ENCODE results near the gene WNT5A.

WNT5A gene

GRCh38 chr3:55423782-55424181 lies 63.3 kb downstream of the WNT5A start:
- H3K4me3 ChIP-seq (ENCODE audit: control insufficient read depth, low read depth, low read length) = no peak overlapping the region
- DNase-seq (ENCODE audit: low read depth) = no peak
- TF ChIP-seq, protein P1, sequence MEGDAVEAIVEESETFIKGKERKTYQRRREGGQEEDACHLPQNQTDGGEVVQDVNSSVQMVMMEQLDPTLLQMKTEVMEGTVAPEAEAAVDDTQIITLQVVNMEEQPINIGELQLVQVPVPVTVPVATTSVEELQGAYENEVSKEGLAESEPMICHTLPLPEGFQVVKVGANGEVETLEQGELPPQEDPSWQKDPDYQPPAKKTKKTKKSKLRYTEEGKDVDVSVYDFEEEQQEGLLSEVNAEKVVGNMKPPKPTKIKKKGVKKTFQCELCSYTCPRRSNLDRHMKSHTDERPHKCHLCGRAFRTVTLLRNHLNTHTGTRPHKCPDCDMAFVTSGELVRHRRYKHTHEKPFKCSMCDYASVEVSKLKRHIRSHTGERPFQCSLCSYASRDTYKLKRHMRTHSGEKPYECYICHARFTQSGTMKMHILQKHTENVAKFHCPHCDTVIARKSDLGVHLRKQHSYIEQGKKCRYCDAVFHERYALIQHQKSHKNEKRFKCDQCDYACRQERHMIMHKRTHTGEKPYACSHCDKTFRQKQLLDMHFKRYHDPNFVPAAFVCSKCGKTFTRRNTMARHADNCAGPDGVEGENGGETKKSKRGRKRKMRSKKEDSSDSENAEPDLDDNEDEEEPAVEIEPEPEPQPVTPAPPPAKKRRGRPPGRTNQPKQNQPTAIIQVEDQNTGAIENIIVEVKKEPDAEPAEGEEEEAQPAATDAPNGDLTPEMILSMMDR (IDR thresholded peaks at IDR 0.05; ENCODE audit: control insufficient read depth, insufficient read depth, low read depth, low read length, missing control alignments) = no peak

- no peak for DNase-seq (ENCODE audit: low read depth)
- TF ChIP-seq, protein P1 (IDR thresholded peaks at IDR 0.05; ENCODE audit: control insufficient read depth, insufficient read depth, low read depth, low read length, missing control alignments) = no peak
- no peak overlapping the region for H3K4me3 ChIP-seq (ENCODE audit: control insufficient read depth, low read depth, low read length)
Observed at GRCh38 chr3:55417211-55417610, 69.9 kb downstream of the WNT5A start.

DNA sequence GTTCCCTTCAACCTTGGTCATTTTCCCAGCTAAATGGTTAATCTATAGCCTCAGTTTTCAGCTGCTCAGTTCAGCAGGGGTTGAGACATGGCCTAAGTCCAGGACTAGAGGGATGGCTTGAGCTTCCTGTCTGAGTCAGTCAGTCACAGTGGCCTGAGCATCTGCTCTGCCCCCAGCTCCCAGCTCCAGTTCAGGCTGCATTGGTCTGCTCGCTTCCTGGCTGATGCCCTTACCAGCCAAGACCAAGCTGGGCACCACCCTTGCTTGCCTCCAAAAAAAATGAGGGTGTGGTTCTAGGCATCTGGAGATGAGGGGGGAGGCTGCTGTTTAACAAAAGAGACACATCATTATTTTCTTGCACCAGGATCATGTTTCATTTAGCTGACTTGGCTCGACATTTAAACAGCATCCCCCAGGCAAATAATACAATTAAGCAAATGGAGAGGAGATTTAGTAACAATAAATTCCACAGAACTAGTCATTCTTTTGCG lies 70.7 kb downstream of the WNT5A start:
- H3K4me3 ChIP-seq (ENCODE audit: control insufficient read depth, low read depth, low read length) = no peak overlapping the region
- peak; percentile 73 for DNase-seq (ENCODE audit: low read depth)
- TF ChIP-seq, protein P1 (IDR thresholded peaks at IDR 0.05; ENCODE audit: control insufficient read depth, insufficient read depth, low read depth, low read length, missing control alignments) = no peak
